IPS DF 6.9 (cell line): ENCODE data around the gene RBM34.

Experiments used
- DNase-seq: peaks from one replicate; pipeline ENCODE4 v3.0.0-alpha.2; 2013; ENCODE audit warnings: low read depth, low spot score
- H3K27ac ChIP-seq: one replicate; pipeline ENCODE4 v1.5.1; 2013; ENCODE audit warnings: low read length, control low read depth
- H3K27me3 ChIP-seq: 2 replicates; pipeline ENCODE4 v1.6.1; 2013; ENCODE audit warnings: mild to moderate bottlenecking, low read length; ENCODE audit not compliant: control insufficient read depth, insufficient read depth
- H3K36me3 ChIP-seq: 2 replicates; pipeline ENCODE4 v1.6.1; 2013; ENCODE audit warnings: low read length; ENCODE audit not compliant: control insufficient read depth, insufficient read depth
- H3K4me1 ChIP-seq: 2 replicates; pipeline ENCODE4 v1.6.1; 2013; ENCODE audit warnings: low read length; ENCODE audit not compliant: control insufficient read depth, insufficient read depth
- H3K4me3 ChIP-seq: 2 replicates; pipeline ENCODE4 v1.5.1; 2013; ENCODE audit warnings: mild to moderate bottlenecking, low read length
- H3K9me3 ChIP-seq: 2 replicates; pipeline ENCODE4 v1.6.1; 2013; ENCODE audit warnings: low read length, inconsistent platforms; ENCODE audit not compliant: control insufficient read depth, insufficient read depth
- WGBS: extraction: QIAGEN DNeasy Blood & Tissue Kit; methylation state at CpG from one replicate; pipeline ENCODE4 v1.1.7; 2013; ENCODE audit warnings: mixed read lengths, missing lambda C conversion rate; ENCODE audit not compliant: insufficient read length, insufficient coverage; 5-methylcytosine and 5-hydroxymethylcytosine counted together

RBM34 gene

GRCh38 chr1:235113183-235113917 lies 47.7 kb downstream of the RBM34 start:
- DNase-seq, result no peak
- WGBS, result 100% methylated on average over 1 of the region's 7 CpGs
- Histone ChIP-seq H3K9me3 (no peaks in the 10 kb centered on the region), H3K4me1 (no peaks in the 10 kb centered on the region), H3K4me3 (no peak overlapping the region), H3K27ac (no peak overlapping the region), H3K36me3 (peaks cover 30% of the 10 kb centered on the region; the same call in 1 of the 2 replicates), H3K27me3 (no peaks in the 10 kb centered on the region)

- no peak for DNase-seq
- Histone ChIP-seq H3K27me3 (no peaks in the 10 kb centered on the region), H3K27ac (no peak overlapping the region), H3K4me3 (no peak overlapping the region), H3K36me3 (peaks cover 23% of the 10 kb centered on the region; the same call in 1 of the 2 replicates), H3K4me1 (no peaks in the 10 kb centered on the region), H3K9me3 (no peaks in the 10 kb centered on the region)
- WGBS, result no CpG with 5 or more reads among the region's 6 CpGs
These were observed 48.5 kb downstream of the RBM34 start for GRCh38 chr1:235112297-235113182.

- H3K9me3 ChIP-seq, result no peaks in the 10 kb centered on the region
- no peak overlapping the region for H3K4me3 ChIP-seq
- no peak overlapping the region for H3K27ac ChIP-seq
- peaks cover 20% of the 10 kb centered on the region; the same call in 1 of the 2 replicates for H3K36me3 ChIP-seq
- DNase-seq, result no peak
- H3K27me3 ChIP-seq, result no peaks in the 10 kb centered on the region
- no peaks in the 10 kb centered on the region for H3K4me1 ChIP-seq
- WGBS, result no CpG with 5 or more reads among the region's 3 CpGs
These were observed 49.9 kb downstream of the RBM34 start for GRCh38 chr1:235111107-235111506.

- peaks cover 14% of the 10 kb centered on the region; the same call in 1 of the 2 replicates for H3K36me3 ChIP-seq
These were observed 52.2 kb downstream of the RBM34 start for GRCh38 chr1:235108876-235109275.

GRCh38 chr1:235108185-235108593 lies 52.9 kb downstream of the RBM34 start:
- no peak overlapping the region for H3K27ac ChIP-seq
- DNase-seq, result no peak
- H3K4me1 ChIP-seq, result no peaks in the 10 kb centered on the region
- no peak overlapping the region for H3K4me3 ChIP-seq
- H3K9me3 ChIP-seq, result no peaks in the 10 kb centered on the region
- no CpG with 5 or more reads among the region's 1 CpG for WGBS
- H3K27me3 ChIP-seq, result no peaks in the 10 kb centered on the region
- H3K36me3 ChIP-seq, result peaks cover 12% of the 10 kb centered on the region; the same call in 1 of the 2 replicates

More at GRCh38 chr1:235108876-235109275, 52.2 kb downstream of the RBM34 start:
- no peak overlapping the region for H3K4me3 ChIP-seq
- no peaks in the 10 kb centered on the region for H3K9me3 ChIP-seq
- no peak for DNase-seq
- H3K4me1 ChIP-seq, result no peaks in the 10 kb centered on the region
- no CpG with 5 or more reads among the region's 11 CpGs for WGBS
- no peak overlapping the region for H3K27ac ChIP-seq
- no peaks in the 10 kb centered on the region for H3K27me3 ChIP-seq

- no peaks in the 10 kb centered on the region for H3K27me3 ChIP-seq
- no peaks in the 10 kb centered on the region for H3K9me3 ChIP-seq
- no peaks in the 10 kb centered on the region for H3K4me1 ChIP-seq
- no peak overlapping the region for H3K27ac ChIP-seq
- DNase-seq, result no peak
- no CpG with 5 or more reads among the region's 16 CpGs for WGBS
- peaks cover 11% of the 10 kb centered on the region; the same call in 1 of the 2 replicates for H3K36me3 ChIP-seq
- no peak overlapping the region for H3K4me3 ChIP-seq
These were observed 53.5 kb downstream of the RBM34 start for GRCh38 chr1:235107368-235108184.

- DNase-seq, result no peak
- Histone ChIP-seq H3K27me3 (no peaks in the 10 kb centered on the region), H3K9me3 (no peaks in the 10 kb centered on the region), H3K4me1 (no peaks in the 10 kb centered on the region), H3K36me3 (peaks cover 11% of the 10 kb centered on the region; the same call in 1 of the 2 replicates), H3K27ac (no peak overlapping the region), H3K4me3 (no peak overlapping the region)
- WGBS, result no CpG with 5 or more reads among the region's 4 CpGs
These were observed 54.6 kb downstream of the RBM34 start for GRCh38 chr1:235106457-235106856.

GRCh38 chr1:235105051-235106043 lies 55.7 kb downstream of the RBM34 start:
- no peak for DNase-seq
- no peaks in the 10 kb centered on the region for H3K9me3 ChIP-seq
- no peaks in the 10 kb centered on the region for H3K27me3 ChIP-seq
- H3K4me1 ChIP-seq, result no peaks in the 10 kb centered on the region
- no peak overlapping the region for H3K27ac ChIP-seq
- H3K36me3 ChIP-seq, result peaks cover 7% of the 10 kb centered on the region; the same call in 1 of the 2 replicates
- no CpG with 5 or more reads among the region's 12 CpGs for WGBS
- no peak overlapping the region for H3K4me3 ChIP-seq

GRCh38 chr1:235102993-235103411 lies 58.0 kb downstream of the RBM34 start:
- Histone ChIP-seq H3K4me1 (no peaks in the 10 kb centered on the region), H3K27me3 (no peaks in the 10 kb centered on the region), H3K27ac (no peak overlapping the region), H3K36me3 (no peaks in the 10 kb centered on the region), H3K4me3 (no peak overlapping the region), H3K9me3 (no peaks in the 10 kb centered on the region)
- no CpG with 5 or more reads among the region's 4 CpGs for WGBS
- DNase-seq, result no peak
